Measurements from ENCODE around the gene PSEN1.

PSEN1 gene

DNA sequence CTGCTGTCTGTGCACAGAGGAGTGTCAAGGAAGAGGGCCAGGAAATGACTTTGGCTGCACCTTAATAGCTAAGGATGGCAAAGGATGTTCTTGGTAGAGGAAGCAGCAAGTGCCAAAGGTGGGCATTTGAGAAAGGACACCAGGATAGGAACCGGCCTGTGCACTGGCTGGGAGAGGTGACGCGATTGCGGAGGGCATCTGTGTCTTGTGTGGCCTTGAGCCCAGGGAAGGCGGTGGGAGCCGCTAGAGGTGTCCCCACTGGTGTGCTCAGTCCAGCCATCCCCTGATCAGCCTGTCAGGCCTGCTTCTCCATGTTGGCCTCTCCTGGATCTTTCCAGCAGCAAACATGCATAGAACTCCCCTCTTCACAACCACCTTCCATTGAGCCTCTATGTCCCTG lies 131.2 kb downstream of the PSEN1 start:
- FAIRE-seq (peak; percentile 83), DNase-seq (ENCODE audit: low spot score) (no peak)

DNA sequence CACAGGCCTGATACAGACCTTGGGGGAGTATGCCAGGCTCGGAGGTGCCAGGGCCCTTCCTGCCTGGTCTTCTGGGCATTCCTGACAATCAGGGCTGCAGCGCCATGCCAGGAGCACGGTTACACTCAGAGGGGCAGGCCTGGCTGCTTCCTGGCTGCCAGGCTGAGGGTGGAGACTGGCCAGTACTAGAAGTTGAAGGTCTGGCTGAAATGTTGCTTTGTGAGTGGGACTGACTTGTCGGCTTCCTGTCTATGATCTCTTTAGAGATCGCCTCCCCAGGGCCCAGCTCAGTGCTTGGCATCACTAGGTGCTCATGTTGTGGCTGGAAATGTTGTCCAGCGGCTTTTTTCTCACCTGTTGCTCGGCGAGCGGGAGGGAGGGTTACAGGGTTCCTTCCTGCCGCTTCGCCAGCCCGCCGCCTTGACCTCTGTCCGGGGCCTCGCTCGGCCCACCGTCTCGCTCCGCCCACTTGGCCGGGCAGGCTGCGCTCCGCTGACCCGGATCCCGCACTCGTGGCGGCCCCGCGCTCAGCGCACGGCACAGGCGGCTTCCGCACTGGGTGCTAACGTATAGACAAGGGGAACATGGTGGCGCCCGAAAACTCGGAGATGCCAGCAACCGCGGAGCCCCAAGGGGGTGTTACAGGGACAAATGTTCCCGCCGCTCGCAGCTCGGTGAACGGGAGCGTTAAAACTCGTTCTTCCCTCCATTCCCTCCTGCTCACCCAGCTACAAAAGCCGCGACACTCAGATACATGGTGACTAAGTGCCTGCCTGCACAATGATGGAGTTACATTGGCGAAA lies 133.6 kb downstream of the PSEN1 start:
- FAIRE-seq (peak; percentile 58), DNase-seq (ENCODE audit: low spot score) (no peak)

DNA sequence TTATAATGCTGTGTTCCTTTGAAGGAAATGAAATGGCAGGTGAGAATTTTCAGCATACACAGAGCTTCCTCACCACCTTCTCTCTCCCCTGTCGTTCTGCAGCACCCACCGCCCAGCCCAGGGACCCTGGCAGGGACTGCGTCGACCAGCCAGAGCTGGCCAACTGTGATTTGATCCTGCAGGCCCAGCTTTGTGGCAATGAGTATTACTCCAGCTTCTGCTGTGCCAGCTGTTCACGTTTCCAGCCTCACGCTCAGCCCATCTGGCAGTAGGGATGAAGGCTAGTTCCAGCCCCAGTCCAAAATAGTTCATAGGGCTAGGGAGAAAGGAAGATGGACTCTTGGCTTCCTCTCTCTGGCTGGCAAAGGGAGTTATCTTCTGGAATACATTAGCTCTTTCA lies 136.1 kb downstream of the PSEN1 start:
- FAIRE-seq (peak; percentile 75), DNase-seq (ENCODE audit: low spot score) (no peak)

Data from urothelium cell line (cell line).